ENCODE data around the gene OR4D9. TPM values are rescaled to one million over a fixed set of nuclear protein-coding genes. Genes with fewer than 3 reads are reported as not detected.
A peak's percentile ranks its signal among the peaks of the same experiment; 100 is the strongest.

Gene OR4D9
- total and polyA plus RNA-seq, 2 donors (not counting 3 experiments of a cell fraction or from before 2014, with no cell fraction given) = not detected

DNA sequence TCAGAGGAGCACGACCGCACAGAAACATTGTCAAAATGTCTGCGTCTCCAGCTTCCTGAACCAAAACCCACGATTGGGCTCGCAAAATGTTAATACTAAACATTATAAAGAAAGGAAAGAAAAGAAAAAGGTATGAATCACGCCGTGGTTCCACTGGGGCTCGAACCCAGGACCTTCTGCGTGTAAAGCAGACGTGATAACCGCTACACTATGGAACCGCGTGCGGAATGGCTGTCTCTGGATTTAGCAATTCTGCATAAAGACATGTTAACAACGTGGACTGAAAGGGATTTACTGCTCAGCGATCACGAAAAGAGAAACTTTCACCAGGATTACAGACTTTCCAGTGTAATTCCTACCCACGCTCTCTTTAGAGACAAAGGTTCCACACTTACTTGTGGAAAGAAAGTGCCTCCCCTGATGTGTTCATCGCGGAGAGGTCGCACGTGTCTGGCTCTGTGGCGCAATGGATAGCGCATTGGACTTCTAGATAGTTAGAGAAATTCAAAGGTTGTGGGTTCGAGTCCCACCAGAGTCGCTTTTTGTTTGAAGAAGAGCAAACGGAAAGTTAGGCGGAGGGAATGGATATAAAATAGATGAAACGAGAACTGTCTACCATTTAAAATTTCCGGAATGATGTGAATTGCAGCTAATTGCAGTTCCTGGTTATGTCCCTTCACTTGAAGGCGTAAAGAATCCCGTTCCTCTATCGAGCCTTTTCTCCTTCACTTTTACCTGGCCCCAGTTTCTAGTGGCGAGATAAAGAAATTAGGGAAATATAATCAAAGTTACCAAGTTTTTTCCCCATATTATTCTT is 39.7 kb downstream of the OR4D9 start:
- TSS peak; percentile 36 for BruUV-seq (replicated peaks)
- POLR2A ChIA-PET = interaction anchor here (0.6 kb wide), 1 partner anchor 118 kb away, joined by 3 read pairs; the partner anchor contains the start of gene PATL1
- CTCF ChIA-PET = interaction anchor here (1.7 to 3.8 kb wide), 3 partner anchors 11 to 15 kb away, joined by 4 to 22 read pairs (median 6); no protein-coding TSS in a partner anchor
- peaks cover 21% of the 10 kb centered on the region for H3K4me1 ChIP-seq (ENCODE audit: control insufficient read depth, extremely low read depth, insufficient read depth, low read length)
- DNase-seq (ENCODE audit: low read depth, low spot score) = peak; percentile 93
- no peak for TF ChIP-seq POLR2AphosphoS5 (IDR thresholded peaks at IDR 0.05; ENCODE audit: insufficient read depth, low read depth, low read length)
- TF ChIP-seq GATA2 (IDR thresholded peaks at IDR 0.05; ENCODE audit: insufficient read depth, insufficient read length, low read depth, low read length) = peak; percentile 8
- peak; percentile 21 for TF ChIP-seq JUN (IDR thresholded peaks at IDR 0.05; ENCODE audit: borderline replicate concordance, insufficient read depth, insufficient read length, low read depth)
- TF ChIP-seq, protein P1, sequence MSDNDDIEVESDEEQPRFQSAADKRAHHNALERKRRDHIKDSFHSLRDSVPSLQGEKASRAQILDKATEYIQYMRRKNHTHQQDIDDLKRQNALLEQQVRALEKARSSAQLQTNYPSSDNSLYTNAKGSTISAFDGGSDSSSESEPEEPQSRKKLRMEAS (IDR thresholded peaks at IDR 0.05; ENCODE audit: insufficient read depth, insufficient read length) = peak; percentile 61
- no peak for TF ChIP-seq POLR2A (IDR thresholded peaks at IDR 0.05; ENCODE audit: low read depth, low read length)
- no peak for TF ChIP-seq CTCF (IDR thresholded peaks at IDR 0.05; ENCODE audit: extremely low read depth in 1 of 2, insufficient read depth in 1 of 2, low read depth in 1 of 2, low read length in 2 of 2)
- TF ChIP-seq FOS (IDR thresholded peaks at IDR 0.05; ENCODE audit: borderline replicate concordance, insufficient read depth, low read length) = no peak
- TF ChIP-seq EZH2 (IDR thresholded peaks at IDR 0.05; ENCODE audit: borderline replicate concordance, low read depth, low read length, severe bottlenecking) = no peak
- peak; percentile 4 for TF ChIP-seq MYC (IDR thresholded peaks at IDR 0.05; ENCODE audit: low read depth, low read length)
- dilution Hi-C loops (cut with MboI; ENCODE audit: extremely low pct_ligation_motif_present, low sequenced_read_pairs) = no loop called here
- intact Hi-C loops (cut with micrococcal nuclease) = loop anchor here (1.0 to 10.0 kb wide), 10 partner anchors 9 to 972 kb away; partner anchors contain the start of genes OR4D9, OSBP, PATL1 and STX3
- no peaks in the 10 kb centered on the region for H4K20me1 ChIP-seq (replicated peaks; ENCODE audit: control insufficient read depth, extremely low read depth, insufficient read depth, low read length)
- FAIRE-seq = peak; percentile 64
- no peaks in the 10 kb centered on the region for H3K79me2 ChIP-seq (ENCODE audit: control insufficient read depth, insufficient read depth, low read length)
- peak overlapping the region; percentile 76 for H3K4me2 ChIP-seq (ENCODE audit: insufficient read depth, low read length)
- H3K4me3 ChIP-seq (replicated peaks in 1 of 3; ENCODE audit: insufficient read depth in 1 of 3, low read depth in 1 of 3, low read length in 3 of 3) = peak overlapping the region; percentile 50 to 88 (median 59)
- peak overlapping the region; percentile 88 for H3K27ac ChIP-seq (ENCODE audit: insufficient read depth, low read depth, low read length)
- no peaks in the 10 kb centered on the region for H3K36me3 ChIP-seq (ENCODE audit: control insufficient read depth in 2 of 2, extremely low read depth in 1 of 2, insufficient read depth in 2 of 2, low read length in 2 of 2)
- no peaks in the 10 kb centered on the region for H3K9me3 ChIP-seq (replicated peaks; ENCODE audit: control insufficient read depth, insufficient read depth, low read length)
- H3K9me1 ChIP-seq (replicated peaks; ENCODE audit: control insufficient read depth, extremely low read depth, insufficient read depth, low read length) = no peaks in the 10 kb centered on the region
- H2AFZ ChIP-seq (ENCODE audit: low read depth, low read length) = peak overlapping the region; percentile 34
- H3K27me3 ChIP-seq (ENCODE audit: control insufficient read depth in 2 of 2, insufficient read depth in 2 of 2, low read length in 2 of 2) = no peaks in the 10 kb centered on the region
- H3K9ac ChIP-seq (replicated peaks; ENCODE audit: extremely low read depth, insufficient read depth, low read length) = peak overlapping the region; percentile 83

Data from endothelial cell of umbilical vein (primary cell).